ENCODE data around the gene HNRNPC. TPM values are rescaled to one million over a fixed set of nuclear protein-coding genes. Genes with fewer than 3 reads are reported as not detected.

Gene HNRNPC
- total RNA-seq, 1 experiment from 2014 or later = 1,062 TPM

DNA sequence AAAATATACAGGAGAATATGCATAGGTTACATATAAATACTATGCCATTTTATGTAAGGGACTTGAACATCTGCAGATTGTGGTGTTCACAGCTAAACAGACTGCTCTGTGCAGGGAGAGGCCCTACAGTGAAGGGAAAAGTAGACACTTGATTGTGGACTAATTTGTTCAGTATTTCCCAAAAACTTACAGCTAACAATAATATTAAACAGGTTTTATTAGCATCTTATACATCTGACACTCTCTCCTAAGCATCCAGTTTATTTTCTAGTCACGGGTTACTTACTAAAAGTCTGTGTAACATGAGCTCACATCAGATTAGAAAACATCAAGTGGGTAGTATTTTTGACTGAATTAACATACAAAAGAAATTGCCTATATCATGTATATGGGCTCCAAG, 60.1 kb downstream of the HNRNPC start:
- Mint-ChIP-seq H3K9me3 (no peaks in the 10 kb centered on the region), H3K27me3 (ENCODE audit: low read depth) (no peaks in the 10 kb centered on the region), H3K27ac (peak overlapping the region in 1 of 3 experiments; percentile 89; a peak in 1 of 7 replicates), H3K4me1 (peaks cover 63 to 88% of the 10 kb centered on the region in 2 experiments), H3K36me3 (ENCODE audit: insufficient read depth in 1 of 3, low read depth in 3 of 3) (peaks cover 59 to 78% (median 70%) of the 10 kb centered on the region in 3 experiments), H3K4me3 (no peak overlapping the region)
- DNase-seq = no peak
- H2BK20ac ChIP-seq (ENCODE audit: low read depth, low read length, poor library complexity, severe bottlenecking) = no peak overlapping the region
- H4K8ac ChIP-seq (replicated peaks; ENCODE audit: insufficient read length, low read depth, low read length) = no peak overlapping the region
- no peak overlapping the region for H2BK120ac ChIP-seq (ENCODE audit: low read depth, low read length, poor library complexity, severe bottlenecking)
- no peak overlapping the region for H3K23ac ChIP-seq (ENCODE audit: insufficient read length, low read depth, low read length)
- no peak overlapping the region for H3K27ac ChIP-seq (ENCODE audit: insufficient read length, low read depth, low read length)
- WGBS (ENCODE audit: extremely low coverage, insufficient read length, low lambda C conversion rate) = no CpG with 5 or more reads among the region's 1 CpG
- no peak overlapping the region for H2AK5ac ChIP-seq (ENCODE audit: insufficient read length, low read length)
- H3K4ac ChIP-seq (ENCODE audit: low read depth, low read length) = no peak overlapping the region
- H2BK12ac ChIP-seq (ENCODE audit: insufficient read length, low read depth, low read length) = no peak overlapping the region
- no peaks in the 10 kb centered on the region for H3K9me3 ChIP-seq (ENCODE audit: control insufficient read depth, low read depth, low read length)
- H3K79me2 ChIP-seq (ENCODE audit: insufficient read depth, low read length) = no peaks in the 10 kb centered on the region
- H2AFZ ChIP-seq (ENCODE audit: low read length) = no peak overlapping the region
- H3K79me1 ChIP-seq (ENCODE audit: insufficient read depth, low read depth, low read length, poor library complexity, severe bottlenecking) = no peaks in the 10 kb centered on the region
- H2BK5ac ChIP-seq (ENCODE audit: insufficient read length, low read length) = no peak overlapping the region
- H3K4me2 ChIP-seq (ENCODE audit: insufficient read depth, insufficient read length, low read length) = no peak overlapping the region
- no peak overlapping the region for H3K9ac ChIP-seq (ENCODE audit: extremely low read depth, insufficient read length, low read length)
- H3K18ac ChIP-seq (ENCODE audit: insufficient read length, low read depth, low read length) = no peak overlapping the region
- no peaks in the 10 kb centered on the region for H3K4me1 ChIP-seq (ENCODE audit: insufficient read depth, low read length)
- H4K91ac ChIP-seq (ENCODE audit: insufficient read length, low read depth, low read length) = no peak overlapping the region
- H3T11ph ChIP-seq (ENCODE audit: low read length) = no peak overlapping the region
- H4K5ac ChIP-seq (ENCODE audit: insufficient read length, low read depth, low read length) = no peak overlapping the region
- no peak overlapping the region for H3K14ac ChIP-seq (ENCODE audit: insufficient read depth, low read length)
- H4K20me1 ChIP-seq (ENCODE audit: control insufficient read depth, insufficient read depth, insufficient read length) = no peaks in the 10 kb centered on the region
- no peaks in the 10 kb centered on the region for H3K23me2 ChIP-seq (ENCODE audit: insufficient read length, low read depth, low read length, poor library complexity, severe bottlenecking)
- H3K56ac ChIP-seq (ENCODE audit: insufficient read length, low read depth, low read length) = no peak overlapping the region
- H3K27me3 ChIP-seq (ENCODE audit: insufficient read depth, low read length) = no peaks in the 10 kb centered on the region
- no peak overlapping the region for H2BK15ac ChIP-seq (ENCODE audit: low read depth, low read length)
- TF ChIP-seq, protein P1, sequence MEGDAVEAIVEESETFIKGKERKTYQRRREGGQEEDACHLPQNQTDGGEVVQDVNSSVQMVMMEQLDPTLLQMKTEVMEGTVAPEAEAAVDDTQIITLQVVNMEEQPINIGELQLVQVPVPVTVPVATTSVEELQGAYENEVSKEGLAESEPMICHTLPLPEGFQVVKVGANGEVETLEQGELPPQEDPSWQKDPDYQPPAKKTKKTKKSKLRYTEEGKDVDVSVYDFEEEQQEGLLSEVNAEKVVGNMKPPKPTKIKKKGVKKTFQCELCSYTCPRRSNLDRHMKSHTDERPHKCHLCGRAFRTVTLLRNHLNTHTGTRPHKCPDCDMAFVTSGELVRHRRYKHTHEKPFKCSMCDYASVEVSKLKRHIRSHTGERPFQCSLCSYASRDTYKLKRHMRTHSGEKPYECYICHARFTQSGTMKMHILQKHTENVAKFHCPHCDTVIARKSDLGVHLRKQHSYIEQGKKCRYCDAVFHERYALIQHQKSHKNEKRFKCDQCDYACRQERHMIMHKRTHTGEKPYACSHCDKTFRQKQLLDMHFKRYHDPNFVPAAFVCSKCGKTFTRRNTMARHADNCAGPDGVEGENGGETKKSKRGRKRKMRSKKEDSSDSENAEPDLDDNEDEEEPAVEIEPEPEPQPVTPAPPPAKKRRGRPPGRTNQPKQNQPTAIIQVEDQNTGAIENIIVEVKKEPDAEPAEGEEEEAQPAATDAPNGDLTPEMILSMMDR (conservative IDR thresholded peaks at IDR 0.05) = no peak

Measured in H9 (cell line).